Activated CD4-positive, alpha-beta T cell treated with anti-CD3 and anti-CD28 coated beads for 48 hours (primary cell): ENCODE measurements around the gene WDR19.
"Not testable (repeated sequence)": the region's sequence is repeated elsewhere in the genome, so short reads cannot be mapped to it uniquely, and the experiment has no call there.

Experiments
- DNase-seq: peaks from one replicate; pipeline ENCODE4 v3.0.0-alpha.2; 2020

Gene WDR19

DNA sequence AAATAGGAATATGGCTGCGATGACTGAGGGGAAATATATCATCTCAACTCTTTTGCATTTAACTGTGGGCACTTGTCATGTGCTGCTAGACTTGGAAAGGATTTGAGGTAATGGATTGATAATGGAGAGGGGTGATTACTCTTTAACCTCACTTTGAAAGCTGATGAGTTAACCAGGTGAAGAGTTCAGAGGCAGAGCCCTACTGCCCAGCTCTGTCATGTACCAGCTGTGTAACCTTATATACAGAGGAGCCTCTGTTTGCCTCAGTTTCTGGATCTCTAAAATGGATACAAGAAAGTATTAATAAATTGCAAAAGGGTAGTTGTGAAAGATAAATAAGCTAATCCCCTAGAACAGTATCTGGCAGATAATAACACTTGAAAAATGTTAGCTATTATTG is 51.5 kb downstream of the WDR19 start:
- DNase-seq = no peak

GRCh38 chr4:39235021-39235420 is 52.7 kb downstream of the WDR19 start:
- DNase-seq = no peak

DNA sequence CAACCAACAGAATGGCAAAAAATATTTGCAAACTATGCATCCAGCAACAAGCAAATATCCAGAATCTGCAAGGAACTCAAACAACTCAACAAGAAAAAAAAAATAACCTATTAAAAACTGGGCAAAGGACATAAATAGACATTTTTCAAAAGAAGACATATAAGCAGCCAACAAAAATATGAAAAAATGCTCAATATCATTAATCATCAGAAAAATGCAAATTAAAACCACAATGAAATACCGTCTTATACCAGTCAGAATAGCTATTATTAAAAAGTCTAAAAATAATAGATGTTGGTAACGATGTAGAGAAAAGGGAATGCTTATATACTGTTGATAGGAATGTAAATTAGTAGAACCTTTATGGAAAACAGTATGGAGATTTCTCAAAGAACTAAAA is 53.4 kb downstream of the WDR19 start:
- DNase-seq = no peak

- no peak for DNase-seq
These were observed 54.9 kb downstream of the WDR19 start for GRCh38 chr4:39237179-39237578.

DNA sequence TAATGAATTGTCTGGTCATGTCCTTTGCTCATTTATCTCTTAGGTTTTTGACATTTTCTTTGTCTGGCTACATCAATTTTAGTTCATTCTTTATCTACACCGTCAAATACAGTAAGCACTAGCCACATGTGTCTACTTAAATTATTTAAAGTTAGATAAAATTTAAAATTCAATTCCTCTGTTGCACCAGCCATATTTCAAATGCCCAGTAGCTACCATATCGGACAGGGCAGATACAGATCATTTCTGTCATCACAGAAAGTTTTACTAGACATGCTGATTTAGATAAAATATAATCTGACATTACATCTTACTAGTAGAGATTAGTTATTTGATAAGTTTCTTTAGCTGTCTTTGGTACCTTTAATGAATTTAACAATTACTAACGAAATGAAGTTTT is 61.1 kb downstream of the WDR19 start:
- DNase-seq = no peak

DNA sequence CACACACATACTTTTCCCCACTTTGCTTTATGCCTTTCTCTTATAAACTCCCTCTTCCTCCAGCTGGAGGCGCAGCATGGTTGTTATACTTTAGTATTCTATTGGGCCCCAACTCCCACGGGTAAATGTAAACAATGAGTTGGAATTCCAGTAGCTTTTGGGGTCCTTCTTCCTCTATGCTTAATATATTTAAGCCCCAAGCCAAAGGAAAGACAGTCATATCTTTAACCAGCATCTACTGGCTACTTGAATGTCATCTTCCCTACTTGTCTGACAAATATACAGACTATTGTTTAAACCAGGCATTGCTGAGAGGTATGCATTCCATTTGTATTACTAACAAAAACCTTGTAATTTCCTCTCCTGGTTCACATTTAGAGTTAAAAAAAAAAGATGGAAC is 72.9 kb downstream of the WDR19 start:
- no peak for DNase-seq

DNA sequence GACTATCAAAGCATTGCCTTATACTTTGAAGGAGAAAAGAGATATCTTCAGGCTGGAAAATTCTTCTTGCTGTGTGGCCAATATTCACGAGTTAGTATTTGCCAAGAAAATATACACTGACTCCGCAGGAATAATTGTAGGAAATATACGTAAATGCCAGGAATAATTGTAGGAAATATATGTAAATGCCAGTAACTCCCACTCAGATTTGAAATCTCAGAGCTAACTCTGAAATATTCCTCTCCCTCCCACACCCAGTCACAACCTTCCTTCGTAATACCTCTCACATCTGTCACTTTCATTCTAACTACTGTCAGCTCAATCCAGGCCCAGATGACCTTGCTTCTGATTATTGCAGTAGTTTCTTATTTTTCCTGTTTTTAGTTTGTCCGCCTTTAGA is 73.5 kb downstream of the WDR19 start:
- DNase-seq = no peak

DNA sequence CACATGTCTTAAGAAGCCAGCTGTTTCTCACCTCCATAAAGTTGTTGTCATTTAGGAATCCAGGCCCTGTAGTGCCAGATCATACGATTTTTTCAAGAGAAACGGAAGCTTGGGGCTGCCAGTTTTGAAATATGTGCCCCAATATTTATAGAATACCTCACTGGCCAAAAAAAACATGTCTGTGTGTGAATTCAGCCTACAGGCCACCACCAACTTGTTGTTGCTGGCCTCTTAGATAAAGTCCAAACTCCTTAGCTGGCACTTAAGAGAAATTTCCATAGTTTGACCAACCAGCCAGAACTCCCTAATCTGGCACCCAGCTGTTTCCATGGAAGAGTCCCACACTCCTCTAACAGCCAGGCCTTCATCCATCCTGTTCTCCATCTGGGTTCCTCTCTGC is 74.1 kb downstream of the WDR19 start:
- DNase-seq = no peak

GRCh38 chr4:39259571-39260330 is 77.4 kb downstream of the WDR19 start:
- no peak for DNase-seq

GRCh38 chr4:39263895-39264294 is 81.6 kb downstream of the WDR19 start:
- DNase-seq = no peak

- DNase-seq = no peak
These were observed 92.2 kb downstream of the WDR19 start for GRCh38 chr4:39274503-39274902.

DNA sequence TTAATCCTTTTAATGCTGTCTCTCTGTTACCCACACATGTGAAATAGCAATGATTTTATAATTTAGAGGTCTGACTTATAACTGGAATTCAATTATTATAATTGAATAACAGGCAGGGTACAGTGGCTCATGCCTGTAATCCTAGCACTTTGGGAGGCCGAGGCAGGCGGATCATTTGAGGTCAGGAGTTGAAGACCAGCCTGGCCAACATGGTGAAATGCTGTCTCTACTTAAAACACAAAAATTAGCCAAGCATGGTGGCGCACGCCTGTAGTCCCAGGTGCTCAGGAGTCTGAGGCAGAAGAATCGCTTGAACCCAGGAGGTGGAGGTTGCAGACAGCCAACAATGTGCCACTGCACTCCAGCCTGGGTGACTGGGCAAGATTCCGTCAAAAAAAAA is 95.3 kb downstream of the WDR19 start:
- not testable (repeated sequence) for DNase-seq

- DNase-seq = no peak
These were observed 96.1 kb downstream of the WDR19 start for GRCh38 chr4:39278476-39278875.

- no peak for DNase-seq
These were observed 97.1 kb downstream of the WDR19 start for GRCh38 chr4:39279416-39279815.

- DNase-seq = no peak
These were observed 98.4 kb downstream of the WDR19 start for GRCh38 chr4:39280770-39281169.

GRCh38 chr4:39285111-39285795 is 102.9 kb downstream of the WDR19 start:
- DNase-seq = no peak

- no peak for DNase-seq
These were observed 103.5 kb downstream of the WDR19 start for GRCh38 chr4:39285853-39286252.

DNA sequence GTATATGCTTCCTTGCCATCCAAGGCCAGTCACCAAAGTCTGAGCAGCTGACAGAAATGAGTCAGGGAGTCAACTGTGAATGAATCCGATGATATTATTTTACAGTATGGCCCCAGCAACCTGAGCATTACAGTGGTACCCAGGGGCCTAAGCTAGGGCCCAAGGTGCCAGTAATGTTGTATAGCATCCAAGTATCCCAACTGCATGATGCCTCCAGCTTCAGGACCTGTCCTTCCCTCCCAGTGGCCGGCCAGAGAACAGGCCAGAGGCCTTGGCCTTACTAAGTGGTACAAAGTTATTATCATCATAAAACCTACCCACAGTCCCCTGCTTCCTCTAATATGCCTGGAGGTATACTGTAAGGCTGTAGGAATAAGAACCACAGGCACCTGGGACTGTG is 103.9 kb downstream of the WDR19 start:
- DNase-seq = no peak

- no peak for DNase-seq
These were observed 104.9 kb downstream of the WDR19 start for GRCh38 chr4:39287223-39287622.

DNA sequence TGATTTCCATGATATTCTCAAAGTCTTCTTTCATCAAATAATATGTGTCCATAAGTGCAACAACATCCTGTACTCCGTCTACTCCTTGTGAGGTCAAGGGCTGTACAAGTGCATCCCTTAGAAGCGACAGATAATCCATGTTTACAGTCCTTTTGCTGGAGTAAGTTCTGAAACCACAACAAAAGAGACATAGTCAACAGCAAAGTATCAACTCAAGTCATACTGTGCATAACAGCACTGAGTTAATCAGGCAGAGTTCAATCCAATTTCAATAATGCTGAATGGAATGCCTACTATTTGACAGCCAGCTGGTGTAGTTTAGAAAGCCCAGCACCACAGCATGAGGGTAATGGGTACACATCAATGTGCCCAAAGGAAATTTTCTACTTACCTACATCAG is 109.4 kb downstream of the WDR19 start:
- no peak for DNase-seq

DNA sequence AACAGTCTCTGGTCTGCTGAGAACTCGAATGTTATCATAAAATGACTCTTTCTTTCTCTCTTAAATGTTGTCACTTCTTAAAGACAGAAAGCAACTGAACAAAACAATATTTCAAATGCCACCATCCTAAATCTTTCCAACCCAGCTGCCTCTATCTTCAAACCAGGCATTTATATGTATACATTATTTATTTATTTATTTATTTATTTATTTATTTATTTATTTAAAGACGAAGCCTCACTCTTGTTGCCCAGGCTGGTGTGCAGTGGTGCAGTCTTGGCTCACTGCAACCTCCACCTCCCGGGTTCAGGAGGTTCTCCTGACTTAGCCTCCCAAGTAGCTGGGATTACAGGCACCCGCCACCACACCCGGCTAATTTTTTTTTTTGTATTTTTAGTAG is 110.1 kb downstream of the WDR19 start:
- DNase-seq = not testable (repeated sequence)

- no peak for DNase-seq
These were observed 113.5 kb downstream of the WDR19 start for GRCh38 chr4:39295784-39296183.

- no peak for DNase-seq
These were observed 120.6 kb downstream of the WDR19 start for GRCh38 chr4:39302901-39303300.

GRCh38 chr4:39303871-39304270 is 121.5 kb downstream of the WDR19 start:
- DNase-seq = no peak

- no peak for DNase-seq
These were observed 122.3 kb downstream of the WDR19 start for GRCh38 chr4:39304651-39305050.
